Neural cell (in vitro differentiated cells): ENCODE results near the gene CNNM2. TPM values are rescaled to one million over a fixed set of nuclear protein-coding genes. Genes with fewer than 3 reads are reported as not detected.

Experiments used
- H2AFZ ChIP-seq: fragments of 200-600, 300-800 bp; sonication (generic), shearing (Covaris generic); 2 replicates; pipeline ENCODE4 v1.6.0; 2014; ENCODE audit warnings: low read depth, mild to moderate bottlenecking, antibody characterized with exemption, low read length, moderate library complexity
- H3F3A ChIP-seq: fragments of 200-600 bp; shearing (Covaris generic); 2 replicates; pipeline ENCODE4 v1.6.1; 2016; ENCODE audit warnings: mild to moderate bottlenecking, moderate library complexity, mixed read lengths, antibody characterized with exemption, low read length; ENCODE audit not compliant: insufficient read depth, poor library complexity, severe bottlenecking
- H3K27ac ChIP-seq: fragments of 200-600, 300-800 bp; sonication (generic), shearing (Covaris generic); 2 replicates; pipeline ENCODE4 v1.5.1; 2014; ENCODE audit warnings: mild to moderate bottlenecking, low read length, moderate library complexity
- H3K27me3 ChIP-seq: fragments of 300-800, 200-600 bp; sonication (generic), shearing (Covaris generic); 2 replicates; pipeline ENCODE4 v1.6.0; 2014; ENCODE audit warnings: mild to moderate bottlenecking, low read depth, low read length, moderate library complexity; ENCODE audit not compliant: insufficient read depth
- H3K36me3 ChIP-seq: fragments of 300-800, 200-600 bp; sonication (generic), shearing (Covaris generic); 2 replicates; pipeline ENCODE4 v1.5.1; 2014; ENCODE audit warnings: mild to moderate bottlenecking, antibody characterized with exemption, low read length, moderate library complexity; ENCODE audit not compliant: insufficient read depth
- H3K4me2 ChIP-seq: fragments of 300-800, 200-600 bp; sonication (generic), shearing (Covaris generic); 2 replicates; pipeline ENCODE4 v1.6.0; 2014; ENCODE audit warnings: mild to moderate bottlenecking, low read length
- H3K4me3 ChIP-seq: fragments of 300-800, 200-600 bp; sonication (generic), shearing (Covaris generic); 2 replicates; pipeline ENCODE4 v1.5.1; 2014; ENCODE audit warnings: mild to moderate bottlenecking, low read length, moderate library complexity
- H3K79me2 ChIP-seq: fragments of 200-600 bp; shearing (Covaris generic); replicated peaks from 2 replicates; pipeline ENCODE4 v1.6.0; 2014; ENCODE audit warnings: mild to moderate bottlenecking, low read length, moderate library complexity; ENCODE audit not compliant: insufficient read depth
- H3K9ac ChIP-seq: fragments of 300-800, 200-600 bp; sonication (generic), shearing (Covaris generic); 2 replicates; pipeline ENCODE4 v1.6.1; 2016; ENCODE audit warnings: mild to moderate bottlenecking, low read length, mixed read lengths
- H3K9me2 ChIP-seq: fragments of 200-600 bp; shearing (Covaris generic); 2 replicates; pipeline ENCODE4 v1.6.1; 2016; ENCODE audit warnings: mild to moderate bottlenecking, low read length, mixed read lengths; ENCODE audit not compliant: insufficient read depth
- H3K9me3 ChIP-seq: fragments of 200-600, 300-800 bp; sonication (generic), shearing (Covaris generic); 2 replicates; pipeline ENCODE4 v1.6.1; 2016; ENCODE audit warnings: mild to moderate bottlenecking, mixed run types, low read length, moderate library complexity, mixed read lengths
- H4K20me1 ChIP-seq: fragments of 200-600 bp; shearing (Covaris generic); 2 replicates; pipeline ENCODE4 v1.6.1; 2016; ENCODE audit warnings: mild to moderate bottlenecking, mixed run types; ENCODE audit not compliant: insufficient read depth
- EP300 ChIP-seq: fragments of 450-650 bp; conservative IDR thresholded peaks from 2 replicates; pipeline ENCODE4 v1.6.1; 2014; ENCODE audit warnings: antibody characterized with exemption, mild to moderate bottlenecking, moderate library complexity; ENCODE audit not compliant: poor library complexity, severe bottlenecking
- EZH2 ChIP-seq: fragments of 200-600, 300-800 bp; shearing (Covaris generic), sonication (generic); IDR thresholded peaks from 2 replicates; pipeline ENCODE4 v1.6.1; 2014; ENCODE audit warnings: antibody characterized with exemption, low read length, borderline replicate concordance, mild to moderate bottlenecking; ENCODE audit not compliant: insufficient read depth, poor library complexity, severe bottlenecking
- MXI1 ChIP-seq: fragments of 450-650 bp; conservative IDR thresholded peaks from 2 replicates; pipeline ENCODE4 v1.6.1; 2014; ENCODE audit warnings: antibody characterized with exemption, mild to moderate bottlenecking; ENCODE audit not compliant: poor library complexity, severe bottlenecking
- POLR2AphosphoS5 ChIP-seq: IDR thresholded peaks from 2 replicates; pipeline ENCODE4 v1.6.1; 2012
- RAD21 ChIP-seq: fragments of 450-650 bp; conservative IDR thresholded peaks from 2 replicates; pipeline ENCODE4 v1.6.1; 2014; ENCODE audit warnings: antibody characterized with exemption, mild to moderate bottlenecking, moderate library complexity
- SMC3 ChIP-seq: fragments of 450-650 bp; conservative IDR thresholded peaks from 2 replicates; pipeline ENCODE4 v1.6.1; 2014; ENCODE audit warnings: antibody characterized with exemption, mild to moderate bottlenecking, moderate library complexity; ENCODE audit not compliant: poor library complexity
- TAF1 ChIP-seq: IDR thresholded peaks from 2 replicates; pipeline ENCODE4 v1.6.1; 2012; ENCODE audit warnings: low read depth
- polyA plus RNA-seq: library from polyadenylated mRNA; depleted of rRNA; stranded (reverse); fragments of >200 nt; gene quantifications from 2 replicates; pipeline ENCODE4 v1.2.3, GENCODE V29; 2014
- TF ChIP-seq, protein P1 (sequence below): IDR thresholded peaks from 2 replicates; pipeline ENCODE4 v1.6.1; 2012; ENCODE audit warnings: borderline replicate concordance
- TF ChIP-seq, protein P2 (sequence below): fragments of 450-650 bp; IDR thresholded peaks from 2 replicates; pipeline ENCODE4 v1.5.1; 2014; ENCODE audit warnings: antibody characterized with exemption, mild to moderate bottlenecking, moderate library complexity; ENCODE audit not compliant: poor library complexity, severe bottlenecking

Gene CNNM2
- polyA plus RNA-seq, 1 donor from 2014 or later: 5.0 TPM

DNA sequence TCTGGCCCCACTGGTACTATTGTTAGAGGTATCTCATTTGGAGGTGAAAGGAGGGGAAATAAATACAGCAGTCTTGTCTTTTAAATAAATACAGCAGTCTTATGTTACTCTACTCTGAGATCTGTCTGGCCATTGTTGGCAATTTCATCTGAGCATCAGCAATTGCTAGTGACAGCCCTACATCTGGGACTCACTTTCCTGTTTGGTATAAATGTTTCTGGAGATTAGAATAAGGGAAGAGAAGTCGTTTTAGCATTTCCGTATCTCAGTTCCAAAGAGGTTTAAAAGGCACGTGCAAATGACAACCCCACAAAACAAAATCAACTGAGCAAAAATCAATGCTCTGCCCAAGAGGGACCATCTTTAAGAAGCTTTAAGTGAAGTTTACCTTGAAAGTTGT is 18.1 kb upstream of the CNNM2 start:
- H3K36me3 ChIP-seq: no peaks in the 10 kb centered on the region

DNA sequence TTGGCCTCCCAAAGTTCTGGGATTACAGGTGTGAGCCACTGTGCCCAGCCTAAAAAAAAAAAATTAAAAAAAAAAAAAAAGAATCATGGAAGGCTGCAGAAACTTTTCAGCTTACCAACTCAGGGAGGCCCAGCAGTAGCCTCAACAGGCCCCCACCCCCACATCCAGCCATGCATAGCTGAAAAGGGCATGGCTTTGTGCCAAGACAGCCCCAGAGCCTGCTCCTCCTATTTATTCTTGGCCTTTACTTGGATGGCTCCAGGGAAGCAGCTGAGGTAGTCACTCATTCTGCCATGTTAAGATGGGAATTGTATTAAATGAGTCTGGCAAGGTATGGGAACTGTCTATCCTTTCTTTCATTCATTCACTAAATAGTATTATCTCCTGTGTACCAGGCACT is 13.7 kb upstream of the CNNM2 start:
- no peak overlapping the region for H3K4me2 ChIP-seq
- TF ChIP-seq TAF1 (no peak), SMC3 (no peak), MXI1 (no peak), POLR2AphosphoS5 (no peak), EP300 (no peak), RAD21 (no peak), EZH2 (no peak)
- TF ChIP-seq, protein P1, sequence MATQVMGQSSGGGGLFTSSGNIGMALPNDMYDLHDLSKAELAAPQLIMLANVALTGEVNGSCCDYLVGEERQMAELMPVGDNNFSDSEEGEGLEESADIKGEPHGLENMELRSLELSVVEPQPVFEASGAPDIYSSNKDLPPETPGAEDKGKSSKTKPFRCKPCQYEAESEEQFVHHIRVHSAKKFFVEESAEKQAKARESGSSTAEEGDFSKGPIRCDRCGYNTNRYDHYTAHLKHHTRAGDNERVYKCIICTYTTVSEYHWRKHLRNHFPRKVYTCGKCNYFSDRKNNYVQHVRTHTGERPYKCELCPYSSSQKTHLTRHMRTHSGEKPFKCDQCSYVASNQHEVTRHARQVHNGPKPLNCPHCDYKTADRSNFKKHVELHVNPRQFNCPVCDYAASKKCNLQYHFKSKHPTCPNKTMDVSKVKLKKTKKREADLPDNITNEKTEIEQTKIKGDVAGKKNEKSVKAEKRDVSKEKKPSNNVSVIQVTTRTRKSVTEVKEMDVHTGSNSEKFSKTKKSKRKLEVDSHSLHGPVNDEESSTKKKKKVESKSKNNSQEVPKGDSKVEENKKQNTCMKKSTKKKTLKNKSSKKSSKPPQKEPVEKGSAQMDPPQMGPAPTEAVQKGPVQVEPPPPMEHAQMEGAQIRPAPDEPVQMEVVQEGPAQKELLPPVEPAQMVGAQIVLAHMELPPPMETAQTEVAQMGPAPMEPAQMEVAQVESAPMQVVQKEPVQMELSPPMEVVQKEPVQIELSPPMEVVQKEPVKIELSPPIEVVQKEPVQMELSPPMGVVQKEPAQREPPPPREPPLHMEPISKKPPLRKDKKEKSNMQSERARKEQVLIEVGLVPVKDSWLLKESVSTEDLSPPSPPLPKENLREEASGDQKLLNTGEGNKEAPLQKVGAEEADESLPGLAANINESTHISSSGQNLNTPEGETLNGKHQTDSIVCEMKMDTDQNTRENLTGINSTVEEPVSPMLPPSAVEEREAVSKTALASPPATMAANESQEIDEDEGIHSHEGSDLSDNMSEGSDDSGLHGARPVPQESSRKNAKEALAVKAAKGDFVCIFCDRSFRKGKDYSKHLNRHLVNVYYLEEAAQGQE: no peak
- TF ChIP-seq, protein P2, sequence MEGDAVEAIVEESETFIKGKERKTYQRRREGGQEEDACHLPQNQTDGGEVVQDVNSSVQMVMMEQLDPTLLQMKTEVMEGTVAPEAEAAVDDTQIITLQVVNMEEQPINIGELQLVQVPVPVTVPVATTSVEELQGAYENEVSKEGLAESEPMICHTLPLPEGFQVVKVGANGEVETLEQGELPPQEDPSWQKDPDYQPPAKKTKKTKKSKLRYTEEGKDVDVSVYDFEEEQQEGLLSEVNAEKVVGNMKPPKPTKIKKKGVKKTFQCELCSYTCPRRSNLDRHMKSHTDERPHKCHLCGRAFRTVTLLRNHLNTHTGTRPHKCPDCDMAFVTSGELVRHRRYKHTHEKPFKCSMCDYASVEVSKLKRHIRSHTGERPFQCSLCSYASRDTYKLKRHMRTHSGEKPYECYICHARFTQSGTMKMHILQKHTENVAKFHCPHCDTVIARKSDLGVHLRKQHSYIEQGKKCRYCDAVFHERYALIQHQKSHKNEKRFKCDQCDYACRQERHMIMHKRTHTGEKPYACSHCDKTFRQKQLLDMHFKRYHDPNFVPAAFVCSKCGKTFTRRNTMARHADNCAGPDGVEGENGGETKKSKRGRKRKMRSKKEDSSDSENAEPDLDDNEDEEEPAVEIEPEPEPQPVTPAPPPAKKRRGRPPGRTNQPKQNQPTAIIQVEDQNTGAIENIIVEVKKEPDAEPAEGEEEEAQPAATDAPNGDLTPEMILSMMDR: no peak
- H3F3A ChIP-seq: no peaks in the 10 kb centered on the region
- no peak overlapping the region for H3K27ac ChIP-seq
- H3K36me3 ChIP-seq: no peaks in the 10 kb centered on the region
- H4K20me1 ChIP-seq: no peaks in the 10 kb centered on the region
- H3K9me3 ChIP-seq: no peaks in the 10 kb centered on the region
- no peaks in the 10 kb centered on the region for H3K79me2 ChIP-seq
- H3K9me2 ChIP-seq: no peaks in the 10 kb centered on the region
- H3K4me3 ChIP-seq: no peak overlapping the region
- no peak overlapping the region for H3K9ac ChIP-seq
- no peak overlapping the region for H2AFZ ChIP-seq
- no peaks in the 10 kb centered on the region for H3K27me3 ChIP-seq

More for the DNA sequence above, 18.1 kb upstream of the CNNM2 start:
- H3K4me3 ChIP-seq: no peak overlapping the region
- no peak overlapping the region for H3K4me2 ChIP-seq
- H3K27me3 ChIP-seq: no peaks in the 10 kb centered on the region
- TF ChIP-seq RAD21 (no peak), TAF1 (no peak), EP300 (no peak), SMC3 (no peak)
- TF ChIP-seq, protein P1: no peak
- TF ChIP-seq, protein P2: no peak
- no peak overlapping the region for H2AFZ ChIP-seq
- no peak overlapping the region for H3K27ac ChIP-seq
- no peaks in the 10 kb centered on the region for H3K79me2 ChIP-seq
- H3F3A ChIP-seq: no peaks in the 10 kb centered on the region
- no peaks in the 10 kb centered on the region for H3K9me3 ChIP-seq
- no peak overlapping the region for H3K9ac ChIP-seq
- H3K9me2 ChIP-seq: no peaks in the 10 kb centered on the region
- H4K20me1 ChIP-seq: no peaks in the 10 kb centered on the region
